ENCODE results near the gene VSIG1. TPM values are rescaled to one million over a fixed set of nuclear protein-coding genes. Genes with fewer than 3 reads are reported as not detected.

Gene VSIG1
- total RNA-seq, 3 donors from 2014 or later: 0.57 TPM; not detected in 2

DNA sequence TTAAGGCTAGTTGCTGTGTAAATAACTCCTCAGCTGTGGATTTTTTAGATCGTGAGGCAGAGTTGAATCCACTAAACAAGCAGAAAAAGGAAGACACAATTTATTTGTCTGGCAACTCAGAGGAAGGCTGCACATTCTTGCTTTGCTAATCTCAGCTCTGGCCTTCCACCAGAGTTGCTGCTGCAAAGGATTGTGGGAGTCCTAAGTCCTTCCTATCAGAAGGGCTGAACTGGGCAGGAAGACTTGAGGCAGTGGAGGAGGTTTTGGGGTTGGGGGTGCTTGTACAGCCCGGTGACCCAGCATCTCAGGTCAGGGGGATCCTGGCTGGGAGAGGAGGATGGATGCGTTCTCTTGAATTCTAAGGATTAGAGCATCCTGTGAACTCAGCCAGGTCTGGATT lies 11.0 kb upstream of the VSIG1 start:
- ATAC-seq (no peak), DNase-seq (no peak)
- Mint-ChIP-seq H3K36me3 (ENCODE audit: insufficient read depth) (peaks cover 1% of the 10 kb centered on the region), H3K9me3 (no peaks in the 10 kb centered on the region), H3K4me1 (ENCODE audit: low read depth) (peaks cover 55% of the 10 kb centered on the region), H3K4me3 (no peak overlapping the region), H3K27me3 (ENCODE audit: low read depth) (no peaks in the 10 kb centered on the region)

DNA sequence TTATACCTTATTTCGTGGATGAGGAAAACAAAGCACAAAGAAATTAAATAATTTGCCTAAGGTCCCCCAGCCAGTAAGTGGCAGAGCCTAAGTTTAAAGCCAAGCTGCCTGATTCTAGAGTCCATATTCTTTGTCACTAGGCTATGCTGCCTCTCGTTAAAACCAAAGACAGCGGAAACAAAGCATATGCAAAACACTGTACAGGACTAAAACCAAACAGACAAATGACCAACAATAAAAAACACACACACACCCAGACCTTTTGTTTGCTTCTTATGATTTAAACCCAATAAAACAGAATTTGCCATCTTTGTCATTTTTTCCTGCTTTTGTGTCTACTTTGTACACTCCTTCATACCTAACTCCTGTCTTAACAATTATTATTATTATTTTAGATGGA lies 10.1 kb upstream of the VSIG1 start:
- H3K27me3 Mint-ChIP-seq (ENCODE audit: low read depth): no peaks in the 10 kb centered on the region
- no peak for ATAC-seq
- H3K9me3 Mint-ChIP-seq: no peaks in the 10 kb centered on the region
- H3K4me1 Mint-ChIP-seq (ENCODE audit: low read depth): peaks cover 52% of the 10 kb centered on the region
- no peak for DNase-seq
- H3K4me3 Mint-ChIP-seq: no peak overlapping the region
- H3K36me3 Mint-ChIP-seq (ENCODE audit: insufficient read depth): peaks cover 1% of the 10 kb centered on the region

DNA sequence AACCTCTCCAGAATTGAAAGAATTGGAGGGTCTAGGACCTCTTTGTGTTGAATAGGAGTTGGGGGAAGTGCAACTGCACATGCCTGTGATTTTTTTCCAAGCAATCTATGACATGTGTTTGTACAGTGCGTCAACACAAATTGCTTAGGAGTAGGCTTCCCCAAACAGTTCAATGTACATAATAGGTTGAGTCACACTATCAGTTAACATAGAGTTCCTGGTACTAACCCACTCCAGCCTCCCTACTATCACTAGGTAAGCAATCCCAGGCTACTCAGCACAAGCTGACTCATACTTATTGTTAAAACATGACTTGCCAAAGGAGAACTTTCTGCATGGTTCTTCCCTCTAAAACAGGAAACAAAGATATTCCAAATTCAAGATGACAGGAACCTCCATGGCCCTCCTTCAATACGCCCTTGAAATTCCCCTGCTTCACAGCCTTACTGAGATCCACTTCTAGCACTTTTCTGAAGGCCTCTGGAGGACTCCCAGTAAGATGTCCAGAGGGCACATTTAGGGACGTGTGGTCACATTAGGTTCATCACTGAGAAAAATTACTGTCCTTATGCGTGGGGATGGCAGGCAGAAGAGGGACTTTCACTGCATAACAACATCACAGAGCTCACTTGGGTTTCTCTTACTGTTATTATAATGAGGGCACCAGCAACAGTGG lies 8.4 kb upstream of the VSIG1 start:
- Mint-ChIP-seq H3K36me3 (ENCODE audit: insufficient read depth) (peaks cover 1% of the 10 kb centered on the region), H3K4me1 (ENCODE audit: low read depth) (peaks cover 41% of the 10 kb centered on the region), H3K9me3 (no peaks in the 10 kb centered on the region), H3K27me3 (ENCODE audit: low read depth) (no peaks in the 10 kb centered on the region), H3K4me3 (no peak overlapping the region)
- DNase-seq: no peak
- ATAC-seq: peak in 1 of 2 donors; percentile 56

DNA sequence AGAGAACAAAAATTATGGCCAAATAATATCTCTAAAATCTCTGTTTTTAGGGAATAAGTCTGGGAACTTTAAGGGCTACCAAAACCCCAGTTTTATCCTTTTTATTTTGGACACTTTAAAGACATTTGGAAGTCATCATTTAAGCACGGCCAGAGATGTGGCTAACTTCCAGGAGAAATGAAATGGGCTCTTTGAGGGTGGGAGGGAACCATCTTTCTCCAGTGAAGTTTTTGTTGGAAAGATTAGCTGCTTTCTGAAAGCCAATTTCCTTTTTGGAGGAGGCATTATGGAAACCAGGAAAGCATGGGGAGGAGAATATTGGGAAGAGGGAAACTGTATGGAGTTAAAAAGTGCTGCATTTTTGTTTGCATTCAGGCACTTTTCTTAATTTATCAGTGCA lies 4.8 kb downstream of the VSIG1 start:
- DNase-seq (no peak), ATAC-seq (no peak)
- H3K4me1 Mint-ChIP-seq (ENCODE audit: low read depth): peaks cover 14% of the 10 kb centered on the region

DNA sequence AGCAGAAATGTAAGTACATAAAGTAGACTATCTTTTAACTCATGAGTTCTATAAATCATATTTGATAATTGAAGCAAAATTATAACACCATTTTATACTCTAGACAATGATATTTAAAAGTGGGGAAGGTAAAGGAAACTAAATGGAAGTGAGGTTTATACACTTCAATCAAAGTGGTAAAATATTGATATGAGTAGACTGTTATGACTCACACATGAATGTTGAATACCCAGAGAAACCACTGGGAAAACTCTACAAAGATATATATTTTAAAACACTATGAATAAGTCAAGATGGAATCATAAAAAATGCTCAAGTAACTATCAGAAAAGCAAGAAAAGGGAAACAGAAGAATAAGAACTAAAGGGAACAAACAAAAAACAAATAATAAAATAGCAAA lies 8.4 kb downstream of the VSIG1 start:
- Mint-ChIP-seq H3K4me1 (ENCODE audit: low read depth) (peaks cover 14% of the 10 kb centered on the region), H3K27me3 (ENCODE audit: low read depth) (no peaks in the 10 kb centered on the region), H3K36me3 (ENCODE audit: insufficient read depth) (peaks cover 4% of the 10 kb centered on the region), H3K9me3 (no peaks in the 10 kb centered on the region), H3K4me3 (no peak overlapping the region)
- DNase-seq (no peak), ATAC-seq (peak; percentile 76 to 79)

More for the DNA sequence above, 4.8 kb downstream of the VSIG1 start:
- H3K27me3 Mint-ChIP-seq (ENCODE audit: low read depth): no peaks in the 10 kb centered on the region
- no peaks in the 10 kb centered on the region for H3K9me3 Mint-ChIP-seq
- peaks cover 4% of the 10 kb centered on the region for H3K36me3 Mint-ChIP-seq (ENCODE audit: insufficient read depth)
- H3K4me3 Mint-ChIP-seq: no peak overlapping the region

DNA sequence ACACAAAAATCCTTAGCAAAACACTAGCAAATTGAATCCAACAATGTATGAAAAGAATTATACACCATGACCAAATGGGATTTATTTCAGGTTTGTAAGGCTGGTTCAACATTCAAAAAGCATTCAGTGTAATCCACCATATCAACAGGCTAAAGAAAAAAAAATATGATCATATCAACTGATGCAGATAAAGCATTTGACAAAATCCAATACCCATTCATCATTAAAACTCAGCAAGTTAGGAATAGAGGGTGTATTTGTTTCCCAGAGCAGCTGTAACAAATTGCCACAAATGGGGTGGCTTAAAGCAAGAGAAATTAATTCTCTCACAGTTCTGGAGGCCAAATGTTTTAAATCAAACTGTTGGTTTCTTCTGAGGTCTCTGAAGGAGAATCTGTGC lies 10.7 kb downstream of the VSIG1 start:
- ATAC-seq: no peak
- H3K4me3 Mint-ChIP-seq: no peak overlapping the region

DNA sequence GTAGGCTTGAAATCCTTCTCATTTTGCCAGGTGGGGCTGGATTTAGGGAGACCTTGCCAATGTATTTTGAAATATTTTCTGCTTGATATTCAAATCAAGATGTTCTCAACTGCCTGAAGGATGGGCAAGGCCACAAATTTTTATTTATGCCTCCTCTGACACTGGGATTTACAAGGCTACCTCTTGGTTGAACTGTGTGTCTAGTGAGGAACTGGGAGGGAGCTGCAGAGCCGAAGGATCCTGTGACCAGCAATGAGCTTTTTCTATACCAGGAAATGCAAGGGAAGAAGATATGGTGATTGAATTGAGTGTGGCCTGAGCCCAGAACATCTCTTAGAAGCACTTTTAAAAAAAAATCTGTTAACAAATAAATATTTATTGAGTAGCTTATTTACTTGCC lies 14.9 kb downstream of the VSIG1 start:
- no peak overlapping the region for H3K4me3 Mint-ChIP-seq
- H3K27me3 Mint-ChIP-seq (ENCODE audit: low read depth): no peaks in the 10 kb centered on the region
- H3K4me1 Mint-ChIP-seq (ENCODE audit: low read depth): peaks cover 4% of the 10 kb centered on the region
- peaks cover 14% of the 10 kb centered on the region for H3K36me3 Mint-ChIP-seq (ENCODE audit: insufficient read depth)
- no peaks in the 10 kb centered on the region for H3K9me3 Mint-ChIP-seq
- DNase-seq (no peak), ATAC-seq (no peak)

More for the DNA sequence above, 10.7 kb downstream of the VSIG1 start:
- no peak for DNase-seq
- Mint-ChIP-seq H3K36me3 (ENCODE audit: insufficient read depth) (peaks cover 12% of the 10 kb centered on the region), H3K9me3 (no peaks in the 10 kb centered on the region), H3K4me1 (ENCODE audit: low read depth) (peaks cover 12% of the 10 kb centered on the region), H3K27me3 (ENCODE audit: low read depth) (no peaks in the 10 kb centered on the region)

DNA sequence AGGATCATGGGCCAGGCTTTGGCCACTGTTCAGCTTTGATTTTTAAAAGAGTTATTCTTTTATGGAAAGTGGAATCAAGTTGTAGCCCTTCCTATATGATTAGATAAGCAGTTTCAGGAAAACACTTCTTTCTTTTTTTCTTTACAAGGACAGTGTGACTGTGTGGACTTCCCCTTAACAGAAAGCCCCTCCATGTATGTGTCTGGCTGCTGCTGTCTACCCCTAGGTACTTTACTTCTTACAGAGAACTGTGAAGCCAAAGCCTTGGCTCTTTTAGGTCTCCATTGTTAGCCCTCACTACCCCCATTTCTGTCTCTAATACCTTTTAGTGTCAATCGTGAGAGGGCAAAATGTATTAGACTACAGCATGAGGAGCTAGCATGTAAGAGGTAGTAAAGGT lies 19.1 kb downstream of the VSIG1 start:
- peaks cover 2% of the 10 kb centered on the region for H3K4me1 Mint-ChIP-seq (ENCODE audit: low read depth)
- H3K27me3 Mint-ChIP-seq (ENCODE audit: low read depth): no peaks in the 10 kb centered on the region
- H3K36me3 Mint-ChIP-seq (ENCODE audit: insufficient read depth): peaks cover 12% of the 10 kb centered on the region
- H3K9me3 Mint-ChIP-seq: no peaks in the 10 kb centered on the region
- no peak overlapping the region for H3K4me3 Mint-ChIP-seq
- no peak for DNase-seq
- ATAC-seq: no peak

DNA sequence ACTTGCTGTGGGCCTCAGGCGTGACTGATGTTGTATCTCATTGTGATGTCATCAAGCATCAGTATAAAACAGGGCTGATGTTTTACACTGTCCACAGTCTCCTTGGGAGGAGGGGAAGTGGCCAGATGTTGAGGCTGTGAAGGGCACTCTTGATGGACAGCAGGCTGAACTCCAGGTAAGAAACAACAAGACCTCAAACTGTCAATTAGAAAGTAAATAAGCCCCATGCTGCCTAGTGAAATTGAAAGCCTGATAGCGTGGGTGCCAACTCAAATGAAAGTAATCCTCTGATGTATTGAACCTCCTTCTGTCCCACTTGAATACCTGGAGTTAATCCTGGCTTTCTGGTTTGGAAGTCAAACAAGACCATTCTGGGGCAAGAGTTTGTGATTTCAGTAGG lies 19.7 kb downstream of the VSIG1 start:
- Mint-ChIP-seq H3K36me3 (ENCODE audit: insufficient read depth) (peaks cover 12% of the 10 kb centered on the region), H3K27me3 (ENCODE audit: low read depth) (no peaks in the 10 kb centered on the region), H3K4me3 (no peak overlapping the region), H3K4me1 (ENCODE audit: low read depth) (peaks cover 2% of the 10 kb centered on the region), H3K9me3 (no peaks in the 10 kb centered on the region)
- ATAC-seq (no peak), DNase-seq (no peak)

DNA sequence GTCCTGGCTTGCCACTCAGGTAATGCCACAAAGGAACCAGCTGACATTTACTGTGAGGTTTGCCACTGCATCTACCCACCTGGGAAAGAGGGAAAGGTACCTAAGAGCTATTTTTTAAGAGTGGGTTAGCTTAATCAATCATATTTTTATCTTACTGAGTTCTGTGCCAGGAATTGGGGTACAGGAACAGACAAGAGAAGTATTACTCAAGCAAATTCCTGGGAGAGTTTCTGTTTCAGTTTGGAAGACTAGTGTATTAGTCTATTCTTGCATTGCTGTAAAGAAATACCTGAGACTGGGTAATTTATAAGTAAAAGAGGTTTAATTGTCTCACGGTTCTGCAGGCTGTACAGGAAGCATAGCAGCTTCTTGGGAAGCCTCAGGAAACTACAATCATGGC lies 23.3 kb downstream of the VSIG1 start:
- Mint-ChIP-seq H3K9me3 (no peaks in the 10 kb centered on the region), H3K36me3 (ENCODE audit: insufficient read depth) (peaks cover 7% of the 10 kb centered on the region), H3K4me3 (no peak overlapping the region), H3K4me1 (ENCODE audit: low read depth) (peaks cover 7% of the 10 kb centered on the region), H3K27me3 (ENCODE audit: low read depth) (no peaks in the 10 kb centered on the region)
- ATAC-seq (no peak), DNase-seq (no peak)

DNA sequence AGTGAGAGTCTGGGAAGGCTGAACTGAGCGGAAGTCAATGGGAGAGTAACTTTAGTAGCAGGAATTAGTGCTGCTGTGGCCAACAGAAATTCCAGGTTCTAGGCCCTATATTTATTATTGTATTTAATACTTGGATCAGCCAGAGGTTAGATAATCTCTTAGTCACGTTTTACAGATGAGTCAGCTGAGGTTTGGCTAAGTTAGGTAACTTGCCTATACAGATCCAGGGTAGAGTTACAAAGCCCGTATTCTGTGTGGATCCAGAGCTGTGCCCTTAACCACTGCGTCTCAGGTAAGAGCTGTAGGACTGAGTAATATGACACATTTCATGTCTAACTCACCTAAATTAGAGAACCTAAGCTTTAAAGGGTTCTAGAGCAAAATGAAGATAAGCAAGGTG lies 26.0 kb downstream of the VSIG1 start:
- Mint-ChIP-seq H3K9me3 (no peaks in the 10 kb centered on the region), H3K36me3 (ENCODE audit: insufficient read depth) (peaks cover 19% of the 10 kb centered on the region), H3K4me3 (no peak overlapping the region), H3K27me3 (ENCODE audit: low read depth) (no peaks in the 10 kb centered on the region), H3K4me1 (ENCODE audit: low read depth) (peaks cover 4% of the 10 kb centered on the region)
- ATAC-seq (no peak), DNase-seq (no peak)

DNA sequence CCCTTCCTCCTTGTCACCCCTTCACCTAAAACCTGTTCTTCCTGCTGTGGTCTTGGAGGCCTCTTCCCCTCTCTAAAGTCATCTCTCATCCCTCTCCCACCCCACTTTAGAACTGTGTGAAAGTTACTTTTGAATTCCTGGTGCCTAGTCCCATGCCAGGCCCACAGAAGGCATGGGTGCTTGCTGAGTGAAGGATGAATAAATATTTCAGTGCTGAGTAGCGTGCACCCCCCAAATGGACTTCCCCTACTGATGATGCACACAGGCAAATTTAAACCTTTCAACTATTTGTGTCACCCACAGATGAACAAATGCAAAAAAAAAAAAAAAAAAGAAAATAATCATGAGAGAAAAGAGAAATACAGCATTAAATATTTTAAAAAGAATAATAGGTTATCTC lies 26.7 kb downstream of the VSIG1 start:
- Mint-ChIP-seq H3K27me3 (ENCODE audit: low read depth) (no peaks in the 10 kb centered on the region), H3K4me1 (ENCODE audit: low read depth) (peaks cover 4% of the 10 kb centered on the region), H3K9me3 (no peaks in the 10 kb centered on the region), H3K36me3 (ENCODE audit: insufficient read depth) (peaks cover 20% of the 10 kb centered on the region), H3K4me3 (no peak overlapping the region)
- no peak for DNase-seq
- ATAC-seq: no peak

DNA sequence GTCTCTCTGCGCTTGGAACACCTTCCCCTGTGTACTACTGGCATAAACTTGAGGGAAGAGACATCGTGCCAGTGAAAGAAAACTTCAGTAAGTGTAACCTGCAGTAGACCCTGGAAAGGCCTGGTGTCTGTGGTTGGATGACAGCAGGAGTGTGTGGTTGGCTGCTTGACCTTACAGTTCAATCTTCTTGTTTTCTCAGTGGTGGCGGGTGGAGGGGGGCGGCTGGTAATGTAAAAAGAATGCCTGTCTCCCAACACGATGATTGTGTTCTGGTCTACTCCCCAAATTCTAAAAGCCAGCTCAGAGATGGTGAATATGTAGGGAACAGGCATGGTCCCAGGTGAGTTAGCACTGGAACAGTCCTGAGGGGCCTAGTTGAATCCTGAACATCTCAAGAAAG lies 27.9 kb downstream of the VSIG1 start:
- peaks cover 23% of the 10 kb centered on the region for H3K36me3 Mint-ChIP-seq (ENCODE audit: insufficient read depth)
- H3K9me3 Mint-ChIP-seq: no peaks in the 10 kb centered on the region
- DNase-seq (no peak), ATAC-seq (no peak)
- no peak overlapping the region for H3K4me3 Mint-ChIP-seq
- peaks cover 4% of the 10 kb centered on the region for H3K4me1 Mint-ChIP-seq (ENCODE audit: low read depth)
- H3K27me3 Mint-ChIP-seq (ENCODE audit: low read depth): no peaks in the 10 kb centered on the region

DNA sequence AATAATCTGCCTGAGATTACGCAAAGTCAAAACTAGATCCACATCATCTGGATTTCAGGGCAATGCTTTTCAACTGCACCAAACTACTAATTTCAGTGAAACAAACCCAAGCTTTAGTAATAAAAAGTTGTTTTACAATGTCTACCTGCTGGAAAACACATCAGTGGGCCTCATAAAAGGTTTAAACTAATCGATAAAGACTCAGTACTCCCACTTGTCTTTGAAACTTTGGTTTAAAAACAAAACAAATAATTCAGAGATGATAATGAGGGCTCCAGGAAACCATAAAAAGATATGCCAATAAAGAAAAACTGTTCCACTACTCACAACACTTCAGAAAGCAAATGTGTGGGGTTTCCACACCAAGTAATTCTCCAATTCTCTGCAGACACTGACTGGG lies 36.2 kb downstream of the VSIG1 start:
- Mint-ChIP-seq H3K4me3 (no peak overlapping the region), H3K9me3 (no peaks in the 10 kb centered on the region), H3K4me1 (ENCODE audit: low read depth) (no peaks in the 10 kb centered on the region), H3K27me3 (ENCODE audit: low read depth) (no peaks in the 10 kb centered on the region), H3K36me3 (ENCODE audit: insufficient read depth) (peaks cover 9% of the 10 kb centered on the region)
- ATAC-seq (no peak), DNase-seq (no peak)

DNA sequence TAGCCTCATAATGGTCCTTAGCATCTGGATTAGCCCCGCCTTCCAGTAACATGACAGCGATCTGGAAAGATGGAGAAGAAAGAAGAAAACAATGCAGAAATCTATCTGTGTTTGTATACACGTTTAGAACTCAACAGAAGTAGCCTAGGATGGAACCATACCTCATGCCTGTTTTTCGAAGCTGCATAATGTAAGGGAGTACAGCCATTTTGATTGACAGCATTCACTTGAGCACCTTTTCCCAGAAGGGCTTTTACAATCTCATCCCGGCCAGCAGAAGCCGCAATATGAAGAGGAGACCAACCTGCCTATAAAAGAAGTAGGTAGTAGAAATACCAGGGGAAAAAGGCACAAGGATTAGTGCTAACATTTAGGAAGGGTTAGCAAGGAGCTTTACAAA lies 42.9 kb downstream of the VSIG1 start:
- Mint-ChIP-seq H3K27me3 (ENCODE audit: low read depth) (no peaks in the 10 kb centered on the region), H3K36me3 (ENCODE audit: insufficient read depth) (peaks cover 5% of the 10 kb centered on the region), H3K9me3 (no peaks in the 10 kb centered on the region), H3K4me3 (no peak overlapping the region), H3K4me1 (ENCODE audit: low read depth) (peaks cover 5% of the 10 kb centered on the region)
- no peak for ATAC-seq
- DNase-seq: no peak

DNA sequence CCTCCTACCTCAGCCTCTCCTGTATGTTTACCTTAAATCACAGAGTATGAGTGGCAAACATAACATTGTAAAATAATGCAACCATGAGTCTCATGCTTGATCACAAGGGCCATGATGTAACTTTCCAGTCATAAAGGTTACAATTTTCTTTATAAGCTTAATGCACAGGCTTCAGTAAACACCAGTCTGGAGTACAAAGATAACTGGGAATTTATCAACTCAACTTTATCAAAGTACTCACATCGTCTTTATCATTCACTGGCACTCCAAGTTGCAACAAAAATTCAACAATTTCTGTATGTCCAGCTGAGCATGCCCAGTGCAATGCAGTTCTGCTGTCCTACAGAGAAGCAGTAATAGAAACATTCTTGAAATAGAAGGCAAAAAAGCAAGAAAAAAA lies 43.6 kb downstream of the VSIG1 start:
- H3K4me3 Mint-ChIP-seq: no peak overlapping the region
- peaks cover 5% of the 10 kb centered on the region for H3K36me3 Mint-ChIP-seq (ENCODE audit: insufficient read depth)
- no peaks in the 10 kb centered on the region for H3K27me3 Mint-ChIP-seq (ENCODE audit: low read depth)
- H3K4me1 Mint-ChIP-seq (ENCODE audit: low read depth): peaks cover 8% of the 10 kb centered on the region
- no peak for ATAC-seq
- DNase-seq: no peak
- no peaks in the 10 kb centered on the region for H3K9me3 Mint-ChIP-seq

All from activated T-cell treated with anti-CD3 and anti-CD28 coated beads, Interleukin-2, amount 50 U/mL, for 4 hours (primary cell).